ENCODE results near the gene C19orf25. TPM values are rescaled to one million over a fixed set of nuclear protein-coding genes. Genes with fewer than 3 reads are reported as not detected.

C19orf25 gene
- total RNA-seq, 2 experiments from 2014 or later, result 33.4 to 36.5 TPM

DNA sequence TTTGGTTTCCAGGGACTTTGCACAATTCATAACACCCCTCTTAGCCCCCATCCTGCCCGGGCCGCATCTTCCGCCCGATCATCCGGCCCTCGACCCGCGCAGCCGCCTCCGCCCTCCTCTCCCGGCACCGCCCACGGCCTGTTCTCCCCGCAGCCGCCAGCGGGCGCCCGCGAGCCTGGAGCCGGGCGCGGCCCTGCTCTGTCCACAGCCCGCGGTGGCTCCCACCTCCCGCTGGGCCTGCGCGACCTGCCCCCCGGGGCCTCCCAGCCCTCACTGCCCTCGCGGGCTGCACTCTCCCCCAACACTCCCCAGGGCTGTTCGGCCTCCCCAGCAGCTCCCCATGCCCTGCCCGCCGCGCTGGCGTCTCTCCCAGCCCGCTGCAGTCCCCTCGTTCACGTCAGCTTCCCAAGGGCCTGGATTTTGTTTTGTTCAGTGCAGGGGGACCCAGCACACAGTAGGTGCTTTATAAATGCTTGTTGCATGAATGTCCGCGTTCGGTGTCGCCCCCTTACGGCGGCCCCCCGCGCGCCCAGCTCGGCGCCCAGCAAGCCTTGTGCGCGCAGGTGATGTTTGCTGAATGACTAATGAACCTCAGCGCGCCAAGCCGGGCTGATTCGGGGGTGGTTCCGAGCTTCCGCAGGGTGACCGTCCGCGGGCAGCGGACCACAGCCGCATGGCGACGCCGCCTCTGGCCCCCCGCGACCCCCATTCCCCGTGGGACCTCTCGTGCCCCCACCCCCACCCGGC lies 33.7 kb downstream of the C19orf25 start:
- CTCF ChIA-PET, result interaction anchor here (0.6 to 2.2 kb wide), 15 partner anchors 10 to 201 kb away, joined by 3 to 9 read pairs (median 3); partner anchors contain the start of gene C19orf25
- POLR2A ChIA-PET, result no interaction called here

DNA sequence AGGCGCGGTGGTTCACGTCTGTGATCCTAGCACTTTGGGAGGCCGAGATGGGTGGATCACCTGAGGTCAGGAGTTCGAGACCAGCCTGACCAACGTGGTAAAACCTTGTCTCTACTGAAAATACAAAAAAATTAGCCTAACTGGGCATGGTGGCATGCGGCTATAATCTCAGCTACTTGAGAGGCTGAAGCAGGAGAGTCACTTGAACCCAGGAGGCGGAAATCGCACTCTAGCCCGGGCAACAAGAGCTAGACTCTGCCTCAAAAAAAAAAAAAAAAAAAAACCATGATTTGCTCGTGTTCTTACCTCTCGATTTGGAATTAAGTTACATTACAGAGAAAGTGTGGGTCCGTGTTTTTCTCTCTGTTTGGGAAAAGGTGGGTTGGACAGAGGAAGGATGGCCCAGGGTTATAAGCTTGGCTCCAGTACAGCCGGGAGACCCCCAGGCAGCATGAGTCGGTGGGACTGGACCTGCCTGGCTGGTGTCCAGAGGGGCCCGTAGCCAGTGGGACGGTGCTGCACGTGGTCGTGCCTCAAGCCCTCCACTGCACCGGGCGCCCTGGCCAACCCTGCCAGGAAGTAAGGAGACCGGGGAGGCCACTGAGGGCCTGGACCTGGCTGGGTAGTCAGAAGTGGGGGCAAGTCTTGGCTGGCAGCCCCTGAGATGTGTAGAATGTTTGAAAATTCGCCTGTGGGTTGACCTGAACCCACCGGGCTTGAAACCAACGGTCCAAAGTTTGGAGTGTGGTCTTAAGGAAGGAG lies 37.2 kb downstream of the C19orf25 start:
- ChIA-PET CTCF (interaction anchor here (0.6 to 1.1 kb wide), 4 partner anchors 27 to 419 kb away, joined by 3 to 4 read pairs (median 3); no protein-coding TSS in a partner anchor), POLR2A (interaction anchor here (0.6 to 0.7 kb wide), 2 partner anchors 14 to 24 kb away, joined by 3 to 7 read pairs; no protein-coding TSS in a partner anchor)

DNA sequence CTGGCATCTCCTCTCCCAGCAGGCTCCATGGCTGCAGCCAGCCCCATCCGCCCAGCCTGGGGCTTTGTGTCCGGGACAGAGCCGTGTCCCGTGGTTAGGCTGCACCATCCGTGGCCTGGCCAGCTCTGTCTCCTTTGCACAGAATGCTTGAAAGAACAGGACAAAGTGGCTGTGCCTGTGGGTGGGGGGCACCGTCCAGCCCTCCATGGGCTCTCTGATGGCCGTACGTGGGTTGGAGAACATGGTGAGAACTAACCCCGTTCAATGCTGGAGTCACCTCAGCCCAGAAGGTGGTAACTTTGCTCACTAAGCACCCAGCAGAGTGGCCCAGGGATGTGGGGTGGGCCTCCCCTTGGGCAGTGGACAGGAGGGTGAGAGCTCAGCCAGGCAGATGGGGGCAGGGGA lies 38.0 kb downstream of the C19orf25 start:
- CTCF ChIA-PET, result interaction anchor here (0.6 to 1.1 kb wide), 2 partner anchors 35 to 195 kb away, joined by 3 read pairs; no protein-coding TSS in a partner anchor
- POLR2A ChIA-PET, result no interaction called here

DNA sequence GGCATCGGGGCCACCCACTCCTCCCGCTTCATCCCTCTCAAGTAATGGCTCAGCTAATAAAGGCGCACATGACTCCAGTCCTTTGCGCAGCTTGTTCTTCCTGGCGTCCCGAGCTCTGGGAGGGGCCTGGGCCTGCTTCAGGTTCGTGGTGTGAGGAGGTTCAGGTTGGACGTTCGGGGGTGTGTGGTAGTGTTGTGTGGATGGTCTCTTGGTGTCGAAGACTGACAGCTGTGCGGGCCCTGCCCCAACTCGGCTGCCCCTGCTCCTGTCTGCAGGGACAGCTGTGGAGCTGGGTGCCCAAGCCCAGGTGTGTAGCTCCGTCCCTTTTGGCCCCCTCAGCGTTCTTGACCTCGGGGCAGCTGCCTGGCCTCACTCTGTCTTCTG lies 38.6 kb downstream of the C19orf25 start:
- POLR2A ChIA-PET, result no interaction called here
- CTCF ChIA-PET, result no interaction called here

DNA sequence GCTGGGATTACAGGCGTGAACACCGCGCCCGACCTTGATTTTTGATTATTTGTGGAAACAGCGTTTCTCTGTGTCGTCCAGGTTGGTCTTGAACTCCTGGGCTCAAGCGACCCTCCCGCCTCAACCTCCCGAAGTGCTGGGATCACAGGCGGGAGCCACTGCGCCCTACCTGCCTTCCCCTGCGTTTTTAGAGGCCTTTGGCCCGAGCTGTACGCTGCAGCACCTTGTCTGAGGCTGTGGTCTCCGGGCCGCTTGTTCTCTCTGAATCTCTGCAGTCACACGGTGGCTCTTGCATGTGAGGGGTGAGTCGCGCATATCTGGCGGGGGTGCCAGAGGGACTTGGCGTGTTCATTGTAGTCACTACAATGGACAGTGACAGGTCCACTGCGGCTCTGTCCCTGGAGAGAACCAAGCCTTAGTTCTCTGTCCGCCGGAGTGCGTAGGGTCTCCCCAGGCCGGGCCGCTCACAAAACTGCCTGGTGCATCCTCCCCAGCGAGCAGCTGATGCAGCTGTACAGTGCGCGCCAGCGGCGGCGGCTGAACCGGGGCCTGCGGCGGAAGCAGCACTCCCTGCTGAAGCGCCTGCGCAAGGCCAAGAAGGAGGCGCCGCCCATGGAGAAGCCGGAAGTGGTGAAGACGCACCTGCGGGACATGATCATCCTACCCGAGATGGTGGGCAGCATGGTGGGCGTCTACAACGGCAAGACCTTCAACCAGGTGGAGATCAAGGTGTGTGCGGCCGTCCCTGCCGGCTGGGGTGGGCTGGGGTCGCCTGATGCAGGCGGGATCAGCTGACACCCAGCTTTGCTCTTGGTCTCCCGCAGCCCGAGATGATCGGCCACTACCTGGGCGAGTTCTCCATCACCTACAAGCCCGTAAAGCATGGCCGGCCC lies 39.2 kb downstream of the C19orf25 start:
- ChIA-PET POLR2A (interaction anchor here (0.9 to 1.3 kb wide), 2 partner anchors 26 to 32 kb away, joined by 3 to 4 read pairs; no protein-coding TSS in a partner anchor), CTCF (interaction anchor here (0.6 kb wide), 1 partner anchor 502 kb away, joined by 4 read pairs; no protein-coding TSS in a partner anchor)

DNA sequence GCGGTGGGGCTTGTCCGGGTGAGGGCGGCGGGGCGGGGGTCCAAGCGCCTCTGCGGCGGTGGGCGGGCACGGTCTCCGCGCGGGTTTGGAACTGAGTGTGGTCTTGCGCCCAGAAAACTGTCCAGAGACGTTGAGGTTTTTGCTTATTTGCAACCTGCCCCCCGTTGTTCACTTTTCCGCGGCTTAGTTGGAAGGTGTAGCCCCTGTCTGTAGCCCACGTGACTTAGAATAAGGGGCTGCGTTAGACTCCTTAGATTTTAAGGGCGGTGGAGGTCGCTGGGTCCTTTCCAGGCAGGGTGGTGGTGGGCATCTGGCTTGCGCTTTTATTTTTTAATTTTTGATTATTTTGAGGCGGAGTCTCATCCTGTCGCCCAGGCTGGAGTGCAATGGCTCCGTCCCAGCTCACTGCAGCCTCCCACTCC lies 40.1 kb downstream of the C19orf25 start:
- ChIA-PET CTCF (interaction anchor here (0.6 kb wide), 1 partner anchor 502 kb away, joined by 4 read pairs; no protein-coding TSS in a partner anchor), POLR2A (interaction anchor here (0.9 to 1.3 kb wide), 2 partner anchors 27 to 33 kb away, joined by 3 to 4 read pairs; no protein-coding TSS in a partner anchor)

DNA sequence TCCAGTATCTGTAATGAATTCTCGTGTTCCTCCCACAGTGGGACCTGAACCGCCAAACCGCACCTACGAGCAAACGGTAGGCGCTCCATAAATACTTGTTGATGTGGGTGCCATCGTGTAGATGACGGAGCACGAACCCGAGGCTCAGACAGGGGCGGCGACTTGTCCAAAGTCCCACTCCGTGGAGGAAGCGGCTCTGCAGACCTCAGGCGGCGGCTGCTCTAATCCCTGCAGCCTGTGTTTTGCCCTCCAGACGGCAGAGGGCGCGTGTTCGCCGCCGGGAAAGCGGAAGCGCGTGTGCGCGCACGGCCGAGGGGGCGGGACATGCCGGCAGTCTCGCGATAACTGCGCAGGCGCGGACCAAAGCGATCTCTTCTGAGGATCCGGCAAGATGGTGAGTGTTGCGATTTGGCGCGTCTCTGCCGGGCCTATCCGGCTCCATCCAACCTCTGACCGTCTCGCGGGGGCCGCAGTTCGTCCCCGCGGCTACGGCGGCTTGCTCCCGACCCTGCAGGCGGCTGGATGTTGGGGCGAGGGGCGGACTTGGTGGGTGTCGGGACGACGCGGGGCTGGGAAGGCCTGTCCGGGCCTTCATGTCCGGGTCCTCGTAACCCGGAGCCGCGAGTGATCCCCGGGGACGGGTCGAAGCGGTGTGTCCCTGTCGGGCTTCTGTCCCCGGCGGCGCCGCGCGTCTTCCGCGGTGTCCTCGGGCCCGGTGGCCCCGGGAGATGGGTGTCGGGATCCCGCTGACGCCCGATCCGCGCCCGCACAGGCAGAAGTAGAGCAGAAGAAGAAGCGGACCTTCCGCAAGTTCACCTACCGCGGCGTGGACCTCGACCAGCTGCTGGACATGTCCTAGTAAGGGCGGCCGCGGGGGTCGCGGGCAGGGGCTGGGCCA lies 40.7 kb downstream of the C19orf25 start, which contains the start of gene RPS15:
Gene RPS15 (plus strand): TSS at position 362 of the 898 bp plus-strand sequence. CDS start 30 bp downstream, at position 392.
- ChIA-PET POLR2A (interaction anchor here (0.9 to 1.3 kb wide), 3 partner anchors 28 to 34 kb away, joined by 3 to 4 read pairs (median 3); no protein-coding TSS in a partner anchor), CTCF (no interaction called here)

DNA sequence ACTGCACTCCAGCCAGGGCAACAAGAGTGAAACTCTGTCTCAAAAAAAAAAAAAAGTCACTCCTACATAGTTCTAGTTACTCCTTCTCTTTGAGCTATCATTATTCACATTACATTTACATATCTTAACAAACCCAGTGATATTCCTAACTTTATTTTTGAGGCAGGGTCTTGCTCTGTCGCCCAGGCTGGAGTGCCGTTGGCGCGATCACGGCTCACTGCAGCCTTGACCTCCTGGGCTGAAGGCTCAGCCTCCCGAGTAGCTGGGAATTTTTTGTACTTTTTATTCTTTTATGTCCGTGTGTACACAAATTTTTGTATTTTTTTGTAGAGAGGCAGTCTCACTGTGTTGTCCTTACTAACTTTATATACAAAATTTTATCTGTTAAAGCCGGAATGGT lies 41.4 kb downstream of the C19orf25 start:
- POLR2A ChIA-PET, result interaction anchor here (1.2 kb wide), 1 partner anchor 27 kb away, joined by 3 read pairs; no protein-coding TSS in a partner anchor
- CTCF ChIA-PET, result interaction anchor here (2.0 kb wide), 1 partner anchor 17 kb away, joined by 4 read pairs; no protein-coding TSS in a partner anchor

DNA sequence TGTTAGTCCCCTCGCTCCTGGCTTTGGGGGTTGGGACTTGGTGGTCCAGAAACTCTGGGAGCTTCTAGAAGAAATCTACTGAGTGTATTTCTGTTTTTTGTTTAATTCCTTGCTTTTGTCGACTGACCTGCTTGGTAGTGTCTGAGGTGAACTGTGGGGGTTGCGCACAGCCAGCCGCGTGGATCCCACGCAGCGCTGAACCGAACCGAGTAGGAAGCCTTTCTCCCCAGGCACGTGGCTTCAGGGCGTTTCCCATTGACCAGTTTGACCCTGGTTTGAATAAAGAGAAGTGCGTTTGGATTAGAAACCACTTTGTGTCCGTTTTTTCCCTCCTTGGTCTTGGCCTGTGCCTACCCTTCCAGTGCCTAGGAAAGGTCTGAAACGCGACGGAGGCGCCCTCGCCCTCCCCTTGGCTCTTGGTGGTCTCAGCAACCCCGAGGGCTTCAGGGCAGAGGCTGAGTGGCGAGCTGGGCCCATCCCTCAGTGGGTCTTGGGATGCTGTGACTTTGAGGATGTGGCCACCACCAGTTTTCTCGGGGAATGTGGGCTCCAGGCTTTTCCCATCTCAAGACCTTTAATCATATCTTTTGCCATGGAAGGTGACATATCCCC lies 43.5 kb downstream of the C19orf25 start:
- ChIA-PET CTCF (interaction anchor here (0.6 to 2.0 kb wide), 2 partner anchors 15 to 92 kb away, joined by 3 to 4 read pairs; no protein-coding TSS in a partner anchor), POLR2A (no interaction called here)

DNA sequence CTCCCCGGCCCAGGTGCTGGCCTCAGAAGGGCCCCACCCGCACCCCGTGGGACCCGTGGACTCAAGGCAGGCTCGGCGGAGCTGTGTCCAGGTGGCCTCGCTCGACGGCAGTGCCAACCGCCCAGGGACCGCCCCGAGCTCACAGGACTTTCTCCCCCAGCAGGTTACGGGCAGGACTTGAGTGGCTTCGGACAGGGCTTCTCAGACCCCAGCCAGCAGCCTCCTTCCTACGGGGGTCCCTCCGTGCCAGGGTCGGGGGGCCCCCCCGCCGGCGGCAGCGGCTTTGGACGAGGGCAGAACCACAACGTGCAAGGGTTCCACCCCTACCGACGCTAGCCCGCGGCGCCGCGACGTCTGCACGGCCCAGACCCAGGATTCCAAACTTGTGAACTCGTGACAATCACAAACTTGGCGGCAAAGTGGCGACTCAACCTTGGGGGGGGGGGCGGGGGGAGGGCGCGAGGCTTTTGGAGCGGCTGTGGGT lies 44.4 kb downstream of the C19orf25 start:
- ChIA-PET CTCF (interaction anchor here (0.7 kb wide), 1 partner anchor 52 kb away, joined by 4 read pairs; no protein-coding TSS in a partner anchor), POLR2A (interaction anchor here (0.6 kb wide), 1 partner anchor 26 kb away, joined by 3 read pairs; no protein-coding TSS in a partner anchor)

DNA sequence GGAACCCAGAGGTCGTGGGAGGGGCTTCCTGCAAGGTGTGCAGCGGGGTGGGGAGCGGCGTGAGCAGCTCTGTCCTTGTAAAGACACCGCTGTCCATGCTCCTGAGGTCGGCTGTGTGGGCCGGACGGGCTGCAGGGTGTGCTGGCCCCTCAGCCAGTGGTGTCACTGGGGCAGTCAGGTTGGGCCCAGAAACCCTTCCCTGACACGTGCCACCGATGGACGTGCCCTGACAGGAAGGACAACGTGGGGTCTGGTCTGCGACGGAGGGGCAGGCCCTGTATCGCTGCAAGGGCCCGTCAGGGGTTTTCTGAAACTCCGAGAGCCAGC lies 45.0 kb downstream of the C19orf25 start:
- ChIA-PET POLR2A (interaction anchor here (0.6 kb wide), 1 partner anchor 25 kb away, joined by 3 read pairs; no protein-coding TSS in a partner anchor), CTCF (no interaction called here)

DNA sequence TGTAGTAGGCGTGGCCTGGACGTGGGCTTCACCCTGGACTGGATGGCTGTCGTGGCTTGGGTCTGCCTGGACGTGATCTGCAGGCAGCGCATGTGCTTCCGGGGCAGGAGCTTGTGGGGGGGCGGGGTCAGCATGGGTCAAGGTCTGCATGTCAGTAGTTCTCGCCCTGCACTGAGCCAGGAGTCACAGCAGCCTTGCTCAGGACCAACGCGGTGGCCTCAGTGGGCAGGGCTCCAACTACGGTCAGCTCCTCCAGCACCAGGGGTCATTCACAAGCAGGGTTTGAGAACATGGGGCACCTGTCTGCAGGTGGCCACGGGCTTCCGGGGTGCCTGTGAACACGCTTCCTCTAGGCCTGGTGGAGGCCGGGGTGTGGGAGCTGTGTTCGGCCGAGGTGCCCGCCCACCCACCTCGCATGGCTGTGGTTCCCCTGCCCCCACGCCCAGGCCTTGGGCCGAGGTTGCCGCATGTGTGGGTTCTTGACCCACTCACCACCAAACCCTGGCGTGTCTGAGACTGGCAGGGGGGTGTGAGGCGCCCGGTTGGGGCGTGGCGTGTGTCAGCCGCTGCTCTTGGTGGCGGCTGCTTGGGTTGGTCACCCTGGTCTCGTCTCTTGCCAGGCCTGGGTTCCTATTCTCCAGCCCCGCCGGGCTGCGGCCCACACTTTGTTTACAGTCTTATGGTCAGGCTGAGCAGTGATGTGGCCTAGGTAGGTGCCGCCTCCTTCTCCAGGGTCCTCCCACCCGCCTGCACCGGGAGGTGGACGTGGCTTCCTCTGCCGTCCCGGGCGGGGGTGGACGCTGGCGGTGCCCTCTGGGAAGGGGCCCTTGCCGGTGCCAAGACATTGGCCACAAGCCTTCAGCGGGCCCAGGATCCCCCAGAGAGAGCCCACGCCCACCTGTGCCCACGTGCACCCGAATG lies 45.6 kb downstream of the C19orf25 start:
- ChIA-PET POLR2A (no interaction called here), CTCF (interaction anchor here (0.6 kb wide), 1 partner anchor 22 kb away, joined by 4 read pairs; no protein-coding TSS in a partner anchor)

DNA sequence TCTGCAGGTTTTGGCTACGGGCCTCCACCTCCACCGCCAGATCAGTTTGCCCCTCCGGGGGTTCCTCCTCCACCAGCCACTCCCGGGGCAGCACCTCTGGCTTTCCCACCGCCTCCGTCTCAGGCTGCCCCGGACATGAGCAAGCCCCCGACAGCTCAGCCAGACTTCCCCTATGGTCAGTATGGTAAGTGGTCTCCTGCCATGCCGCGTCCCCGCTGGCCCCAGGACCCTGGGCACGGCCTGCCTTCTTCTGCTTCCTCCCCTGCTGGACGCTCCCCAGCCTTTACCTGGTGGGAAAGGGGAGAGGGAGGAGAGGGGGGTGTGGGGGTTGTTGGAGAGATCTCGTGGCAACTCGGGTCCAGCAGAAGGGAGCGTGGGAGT lies 46.5 kb downstream of the C19orf25 start:
- ChIA-PET POLR2A (no interaction called here), CTCF (interaction anchor here (0.6 kb wide), 1 partner anchor 23 kb away, joined by 4 read pairs; no protein-coding TSS in a partner anchor)

DNA sequence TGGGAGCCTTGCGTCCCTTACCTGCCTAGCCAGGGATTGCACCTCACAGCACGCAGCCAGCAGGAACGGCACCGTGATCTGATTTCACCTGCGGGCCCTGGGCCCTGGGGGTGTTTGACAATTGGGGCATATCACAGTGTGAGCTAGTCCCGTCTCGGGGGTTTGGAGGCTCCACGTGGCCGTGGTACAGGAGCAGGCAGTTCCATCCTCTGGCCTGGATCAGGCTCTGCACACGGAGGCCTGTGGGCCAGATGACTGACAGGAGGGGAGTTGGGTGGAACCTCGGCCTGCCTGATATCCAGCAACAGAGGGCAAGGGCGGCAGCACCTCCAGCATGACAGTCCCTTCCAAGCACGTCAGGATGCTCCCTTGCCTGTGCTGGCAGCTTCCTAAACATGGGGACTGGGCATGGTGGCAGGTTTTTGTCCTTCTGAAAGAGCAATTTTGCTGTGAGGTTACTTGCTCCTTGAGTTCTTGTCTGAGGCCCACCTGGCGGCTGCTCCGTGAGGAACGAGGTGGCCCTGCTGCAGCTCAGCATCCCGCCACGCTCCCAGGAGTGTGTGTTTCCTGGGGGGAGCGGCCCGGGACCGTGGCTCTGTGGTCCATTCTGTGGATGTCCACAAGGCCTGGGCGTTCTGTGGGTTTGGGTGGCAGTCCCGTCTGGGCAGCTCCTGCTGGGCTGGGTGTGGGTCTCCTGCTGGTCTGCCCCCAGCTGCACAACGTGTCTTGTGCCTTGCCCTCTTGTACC lies 47.1 kb downstream of the C19orf25 start:
- ChIA-PET POLR2A (no interaction called here), CTCF (interaction anchor here (1.1 to 1.4 kb wide), 2 partner anchors 13 to 152 kb away, joined by 3 to 6 read pairs; no protein-coding TSS in a partner anchor)

DNA sequence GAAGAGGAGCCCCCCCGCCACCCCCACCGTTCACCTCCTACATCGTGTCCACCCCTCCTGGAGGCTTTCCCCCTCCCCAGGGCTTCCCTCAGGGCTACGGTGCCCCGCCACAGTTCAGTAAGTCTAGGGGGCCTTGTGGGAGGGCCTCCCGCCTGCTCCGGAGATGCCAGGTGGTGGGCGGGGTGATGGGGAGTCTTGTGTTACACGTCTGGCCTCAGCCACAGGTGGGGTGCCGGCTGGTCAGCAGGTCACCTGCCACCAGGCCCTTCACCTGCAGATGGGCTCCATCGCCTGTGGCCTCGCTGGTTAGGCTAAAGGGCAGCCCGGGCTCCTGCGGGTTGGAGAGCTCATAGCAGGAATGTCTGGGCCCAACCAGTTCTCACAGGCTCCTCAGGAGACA lies 48.8 kb downstream of the C19orf25 start:
- CTCF ChIA-PET, result no interaction called here
- POLR2A ChIA-PET, result no interaction called here

All from activated CD8-positive, alpha-beta memory T cell treated with anti-CD3 and anti-CD28 coated beads for 36 hours (primary cell).